ENCODE measurements around the gene APOBEC3A. TPM values are rescaled to one million over a fixed set of nuclear protein-coding genes. Genes with fewer than 3 reads are reported as not detected.

Gene APOBEC3A
- total RNA-seq, 1 donor from 2014 or later = not detected

DNA sequence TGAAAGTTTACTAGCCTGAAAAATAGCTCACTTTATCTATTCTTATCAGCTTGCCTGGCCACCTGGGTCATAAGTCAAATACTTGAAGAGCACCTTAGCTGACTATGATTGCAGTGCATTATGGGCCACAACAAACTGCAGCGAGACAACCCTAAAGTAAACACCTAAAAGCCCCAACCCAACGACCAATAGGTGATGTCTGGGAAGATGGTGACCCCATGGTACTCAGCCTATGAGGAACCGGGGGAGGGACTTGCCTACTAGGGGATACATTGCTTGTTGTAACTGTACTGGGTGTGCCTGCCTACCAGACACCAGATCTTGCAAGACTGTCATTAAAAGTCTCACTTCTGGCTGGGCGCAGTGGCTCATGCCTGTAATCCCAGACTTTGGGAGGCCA is 35.6 kb upstream of the APOBEC3A start:
- peaks cover 37% of the 10 kb centered on the region for H3K27me3 Mint-ChIP-seq (ENCODE audit: low read depth)
- peaks cover 10% of the 10 kb centered on the region for H3K4me1 Mint-ChIP-seq
- no peak overlapping the region for H3K4me3 Mint-ChIP-seq
- DNase-seq (ENCODE audit: low read depth, low spot score) = no peak
- TF ChIP-seq, protein P1, sequence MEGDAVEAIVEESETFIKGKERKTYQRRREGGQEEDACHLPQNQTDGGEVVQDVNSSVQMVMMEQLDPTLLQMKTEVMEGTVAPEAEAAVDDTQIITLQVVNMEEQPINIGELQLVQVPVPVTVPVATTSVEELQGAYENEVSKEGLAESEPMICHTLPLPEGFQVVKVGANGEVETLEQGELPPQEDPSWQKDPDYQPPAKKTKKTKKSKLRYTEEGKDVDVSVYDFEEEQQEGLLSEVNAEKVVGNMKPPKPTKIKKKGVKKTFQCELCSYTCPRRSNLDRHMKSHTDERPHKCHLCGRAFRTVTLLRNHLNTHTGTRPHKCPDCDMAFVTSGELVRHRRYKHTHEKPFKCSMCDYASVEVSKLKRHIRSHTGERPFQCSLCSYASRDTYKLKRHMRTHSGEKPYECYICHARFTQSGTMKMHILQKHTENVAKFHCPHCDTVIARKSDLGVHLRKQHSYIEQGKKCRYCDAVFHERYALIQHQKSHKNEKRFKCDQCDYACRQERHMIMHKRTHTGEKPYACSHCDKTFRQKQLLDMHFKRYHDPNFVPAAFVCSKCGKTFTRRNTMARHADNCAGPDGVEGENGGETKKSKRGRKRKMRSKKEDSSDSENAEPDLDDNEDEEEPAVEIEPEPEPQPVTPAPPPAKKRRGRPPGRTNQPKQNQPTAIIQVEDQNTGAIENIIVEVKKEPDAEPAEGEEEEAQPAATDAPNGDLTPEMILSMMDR (conservative IDR thresholded peaks at IDR 0.05) = no peak
- H3K36me3 Mint-ChIP-seq (ENCODE audit: low read depth) = no peaks in the 10 kb centered on the region
- H3K9me3 Mint-ChIP-seq = no peaks in the 10 kb centered on the region
- H3K27ac Mint-ChIP-seq (ENCODE audit: unreplicated experiment) = no peak overlapping the region

- Mint-ChIP-seq H3K27ac (ENCODE audit: unreplicated experiment) (no peak overlapping the region), H3K27me3 (ENCODE audit: low read depth) (peaks cover 29% of the 10 kb centered on the region), H3K4me1 (peaks cover 15% of the 10 kb centered on the region), H3K9me3 (no peaks in the 10 kb centered on the region), H3K36me3 (ENCODE audit: low read depth) (no peaks in the 10 kb centered on the region), H3K4me3 (no peak overlapping the region)
- TF ChIP-seq, protein P1 (conservative IDR thresholded peaks at IDR 0.05) = no peak
- DNase-seq (ENCODE audit: low read depth, low spot score) = no peak
These were observed 33.7 kb upstream of the APOBEC3A start for GRCh38 chr22:38923463-38924346.

DNA sequence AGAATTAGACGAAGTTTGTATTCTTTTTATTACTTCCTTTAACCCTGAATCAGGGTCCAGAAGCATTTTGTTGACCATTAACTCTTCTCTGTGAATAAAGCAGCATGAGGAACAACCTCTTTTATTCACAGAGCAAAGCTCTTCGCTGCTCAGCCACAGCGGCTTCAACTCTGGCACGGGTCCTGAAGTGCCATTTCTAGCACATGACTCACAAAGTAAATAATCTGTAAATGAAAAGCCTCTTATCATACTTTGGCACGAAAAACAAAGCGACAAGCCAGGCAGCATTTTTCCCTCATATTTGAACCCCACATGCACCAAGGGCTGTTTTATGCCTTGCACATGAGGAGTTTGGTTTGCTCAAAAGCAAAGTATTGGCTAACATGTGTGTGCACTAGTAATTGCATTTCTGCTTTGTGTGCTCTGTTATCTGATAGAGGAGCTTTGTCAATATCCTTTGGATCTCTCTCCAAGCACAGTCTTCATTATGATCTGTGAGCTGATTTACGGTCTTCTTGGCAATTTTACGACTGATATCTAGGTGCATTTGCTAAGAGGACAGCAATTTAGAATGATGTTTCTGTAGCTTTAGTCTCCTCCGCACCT is 33.0 kb upstream of the APOBEC3A start:
- TF ChIP-seq, protein P1 (conservative IDR thresholded peaks at IDR 0.05) = no peak
- Mint-ChIP-seq H3K4me3 (no peak overlapping the region), H3K27ac (ENCODE audit: unreplicated experiment) (no peak overlapping the region), H3K4me1 (peaks cover 15% of the 10 kb centered on the region), H3K36me3 (ENCODE audit: low read depth) (no peaks in the 10 kb centered on the region), H3K27me3 (ENCODE audit: low read depth) (peaks cover 27% of the 10 kb centered on the region), H3K9me3 (no peaks in the 10 kb centered on the region)
- DNase-seq (ENCODE audit: low read depth, low spot score) = no peak

DNA sequence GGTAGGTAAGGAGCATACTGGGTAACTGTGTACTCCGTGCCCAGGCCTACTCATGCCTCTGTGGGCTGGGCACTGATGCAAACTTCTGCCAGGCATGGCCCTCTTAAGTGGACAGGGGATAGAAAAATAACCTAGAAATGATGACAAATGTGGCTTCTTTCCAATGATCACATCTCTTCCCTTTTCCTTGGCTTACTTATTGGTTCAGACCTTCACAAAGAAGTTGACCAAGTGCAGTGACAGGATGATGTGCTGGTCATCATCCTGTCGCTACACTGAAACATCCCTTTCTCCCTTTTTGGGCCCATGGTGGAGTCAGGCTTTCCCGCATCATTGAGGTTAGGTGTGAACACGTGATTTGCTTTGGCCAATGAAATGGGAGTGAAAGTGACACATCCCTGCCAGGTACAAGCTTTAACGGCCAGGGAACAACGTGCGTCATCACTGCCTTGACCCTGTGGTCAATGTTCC is 31.8 kb upstream of the APOBEC3A start:
- TF ChIP-seq, protein P1 (conservative IDR thresholded peaks at IDR 0.05) = no peak
- no peak overlapping the region for H3K4me3 Mint-ChIP-seq
- H3K27ac Mint-ChIP-seq (ENCODE audit: unreplicated experiment) = no peak overlapping the region
- H3K9me3 Mint-ChIP-seq = no peaks in the 10 kb centered on the region
- no peaks in the 10 kb centered on the region for H3K36me3 Mint-ChIP-seq (ENCODE audit: low read depth)
- peaks cover 15% of the 10 kb centered on the region for H3K4me1 Mint-ChIP-seq
- peaks cover 23% of the 10 kb centered on the region for H3K27me3 Mint-ChIP-seq (ENCODE audit: low read depth)
- no peak for DNase-seq (ENCODE audit: low read depth, low spot score)

- H3K4me1 Mint-ChIP-seq = peaks cover 15% of the 10 kb centered on the region
- H3K4me3 Mint-ChIP-seq = peak overlapping the region; percentile 24
- H3K27ac Mint-ChIP-seq (ENCODE audit: unreplicated experiment) = no peak overlapping the region
- H3K9me3 Mint-ChIP-seq = no peaks in the 10 kb centered on the region
- TF ChIP-seq, protein P1 (conservative IDR thresholded peaks at IDR 0.05) = peak; percentile 73
- peak; percentile 70 for DNase-seq (ENCODE audit: low read depth, low spot score)
- H3K27me3 Mint-ChIP-seq (ENCODE audit: low read depth) = peaks cover 23% of the 10 kb centered on the region
- no peaks in the 10 kb centered on the region for H3K36me3 Mint-ChIP-seq (ENCODE audit: low read depth)
These were observed 30.2 kb upstream of the APOBEC3A start for GRCh38 chr22:38927033-38927781.
